Endodermal cell (in vitro differentiated cells): Measurements from ENCODE around the gene KCNK4. TPM values are rescaled to one million over a fixed set of nuclear protein-coding genes. Genes with fewer than 3 reads are reported as not detected.

ENCODE experiments used
- DNase-seq: peaks from one replicate; pipeline ENCODE4 v3.0.0-alpha.2; 2017
- H3K27ac ChIP-seq: 2 replicates; pipeline ENCODE4 v1.5.1; 2013; ENCODE audit warnings: mild to moderate bottlenecking, low read depth, low read length, moderate library complexity
- H3K27me3 ChIP-seq: 2 replicates; pipeline ENCODE4 v1.6.1; 2013; ENCODE audit warnings: mild to moderate bottlenecking, low read length, moderate library complexity; ENCODE audit not compliant: insufficient read depth, control insufficient read depth, poor library complexity, severe bottlenecking
- H3K36me3 ChIP-seq: 2 replicates; pipeline ENCODE4 v1.7.0; 2013; ENCODE audit warnings: mild to moderate bottlenecking, low read length, moderate library complexity; ENCODE audit not compliant: control insufficient read depth, insufficient read depth
- H3K4me1 ChIP-seq: one replicate; pipeline ENCODE4 v1.7.0; 2013; ENCODE audit warnings: low read length; ENCODE audit not compliant: control insufficient read depth, insufficient read depth
- H3K4me3 ChIP-seq: 2 replicates; pipeline ENCODE4 v1.5.1; 2013; ENCODE audit warnings: mild to moderate bottlenecking, low read length, moderate library complexity
- H3K9ac ChIP-seq: 2 replicates; pipeline ENCODE4 v1.6.1; 2013; ENCODE audit warnings: mild to moderate bottlenecking, low read length, moderate library complexity; ENCODE audit not compliant: poor library complexity, severe bottlenecking; ENCODE audit errors: extremely low read depth
- H3K9me3 ChIP-seq: 2 replicates; pipeline ENCODE4 v1.6.1; 2013; ENCODE audit warnings: mild to moderate bottlenecking, low read length, moderate library complexity; ENCODE audit not compliant: control insufficient read depth
- H3K27ac Mint-ChIP-seq: 2 replicates; pipeline ENCODE4 v1.8.0; 2020; ENCODE audit warnings: mixed read lengths
- H3K27me3 Mint-ChIP-seq: 2 replicates; pipeline ENCODE4 v1.8.0; 2021; ENCODE audit warnings: mild to moderate bottlenecking, mixed read lengths; ENCODE audit not compliant: insufficient read depth
- H3K36me3 Mint-ChIP-seq: 2 replicates; pipeline ENCODE4 v1.8.0; 2020; ENCODE audit warnings: low read depth, mixed read lengths
- H3K4me1 Mint-ChIP-seq: 2 replicates; pipeline ENCODE4 v1.8.0; 2020; ENCODE audit warnings: mixed read lengths
- H3K4me3 Mint-ChIP-seq: 2 replicates; pipeline ENCODE4 v1.8.0; 2020; ENCODE audit warnings: mild to moderate bottlenecking, moderate library complexity, mixed read lengths
- H3K9me3 Mint-ChIP-seq: 2 replicates; pipeline ENCODE4 v1.8.0; 2020; ENCODE audit warnings: mild to moderate bottlenecking, mixed read lengths
- CTCF ChIP-seq: fragments of 200-600 bp; sonication (generic); conservative IDR thresholded peaks from 2 replicates; pipeline ENCODE4 v1.5.0; 2021; ENCODE audit warnings: antibody characterized with exemption, mild to moderate bottlenecking
- WGBS, 2 experiments: methylation state at CpG; one replicate each; pipeline versions ENCODE4 v1.1.5 to v1.1.7; 2013; ENCODE audit warnings: missing lambda C conversion rate in 2 of 2, mixed read lengths in 1 of 2; ENCODE audit not compliant: insufficient coverage in 1 of 2, insufficient read length in 1 of 2; 5-methylcytosine and 5-hydroxymethylcytosine counted together
- total RNA-seq, 2 donors: library from RNA; stranded (reverse); fragmentation: NEBNext Ultra II Directional in 1 of 2; extraction: Animal tissue kit (Norgen Biotek cat#: 25700) in 1 of 2; gene quantifications; 2 replicates in 1 of 2; 3 replicates in 1 of 2; pipeline ENCODE4 v1.2.1, GENCODE V29; 2021

Gene KCNK4
- total RNA-seq, 2 donors from 2014 or later, result not detected

- peaks cover 10% of the 10 kb centered on the region for H3K4me1 Mint-ChIP-seq
- Histone ChIP-seq H3K9ac (no peak overlapping the region), H3K27me3 (no peaks in the 10 kb centered on the region), H3K27ac (no peak overlapping the region), H3K4me1 (no peaks in the 10 kb centered on the region), H3K9me3 (no peaks in the 10 kb centered on the region), H3K36me3 (no peaks in the 10 kb centered on the region), H3K4me3 (no peak overlapping the region)
- no peak overlapping the region for H3K27ac Mint-ChIP-seq
- H3K27me3 Mint-ChIP-seq, result peaks cover 4% of the 10 kb centered on the region
- TF ChIP-seq CTCF, result no peak
- no peaks in the 10 kb centered on the region for H3K36me3 Mint-ChIP-seq
- WGBS, 2 experiments, result 81 to 85% methylated on average over 3 to 11 of the region's 11 CpGs
- peak; percentile 36 for DNase-seq
- no peak overlapping the region for H3K4me3 Mint-ChIP-seq
- H3K9me3 Mint-ChIP-seq, result no peaks in the 10 kb centered on the region
Measured at GRCh38 chr11:64330888-64331287, 39.8 kb downstream of the KCNK4 start.

GRCh38 chr11:64331569-64332371 is 40.7 kb downstream of the KCNK4 start:
- peaks cover 4% of the 10 kb centered on the region for H3K27me3 Mint-ChIP-seq
- no peak overlapping the region for H3K4me3 Mint-ChIP-seq
- H3K4me1 ChIP-seq, result no peaks in the 10 kb centered on the region
- 86 to 87% methylated on average over 11 to 20 of the region's 20 CpGs for WGBS, 2 experiments
- H3K4me1 Mint-ChIP-seq, result peaks cover 10% of the 10 kb centered on the region
- H3K9me3 ChIP-seq, result no peaks in the 10 kb centered on the region
- peak; percentile 88 for DNase-seq
- peak overlapping the region; percentile 42 for H3K27ac Mint-ChIP-seq
- H3K9me3 Mint-ChIP-seq, result no peaks in the 10 kb centered on the region
- no peak overlapping the region for H3K4me3 ChIP-seq
- H3K36me3 Mint-ChIP-seq, result no peaks in the 10 kb centered on the region
- TF ChIP-seq CTCF, result peak; percentile 77
- H3K27me3 ChIP-seq, result no peaks in the 10 kb centered on the region
- no peaks in the 10 kb centered on the region for H3K36me3 ChIP-seq
- no peak overlapping the region for H3K9ac ChIP-seq
- no peak overlapping the region for H3K27ac ChIP-seq

- Histone ChIP-seq H3K27me3 (no peaks in the 10 kb centered on the region), H3K4me1 (no peaks in the 10 kb centered on the region), H3K9ac (no peak overlapping the region), H3K9me3 (no peaks in the 10 kb centered on the region), H3K4me3 (no peak overlapping the region), H3K36me3 (no peaks in the 10 kb centered on the region), H3K27ac (no peak overlapping the region)
- 89 to 97% methylated on average over 7 to 8 of the region's 8 CpGs for whole genome bisulfite sequencing, 2 experiments
- TF ChIP-seq CTCF, result no peak
- Mint-ChIP-seq H3K9me3 (no peaks in the 10 kb centered on the region), H3K27ac (no peak overlapping the region), H3K4me3 (no peak overlapping the region), H3K4me1 (peaks cover 10% of the 10 kb centered on the region), H3K27me3 (peaks cover 2% of the 10 kb centered on the region), H3K36me3 (no peaks in the 10 kb centered on the region)
- DNase-seq, result no peak
Measured at GRCh38 chr11:64333556-64333955, 42.5 kb downstream of the KCNK4 start.
